Heart right ventricle (tissue), 16 donors: Measurements from ENCODE around the gene USP32. TPM values are rescaled to one million over a fixed set of nuclear protein-coding genes. Genes with fewer than 3 reads are reported as not detected.
"Not testable (repeated sequence)": the region's sequence is repeated elsewhere in the genome, so short reads cannot be mapped to it uniquely, and the experiment has no call there.

ENCODE experiments used
- ATAC-seq, 8 donors: fragments of 200-7000 bp; cut with Tn5 transposase; one replicate each; pipeline ENCODE4 v1.9.1; 2020; ENCODE audit warnings: mild to moderate bottlenecking in 8 of 8, moderate library complexity in 8 of 8, moderate number of reproducible peaks in 1 of 8
- DNase-seq, 2 donors: peaks; one replicate each; pipeline ENCODE4 v3.0.0-alpha.2; 2020
- H3K27ac ChIP-seq, 10 donors: fragments of 200-600 bp; sonication (generic) in 2 of 10; one replicate each; pipeline versions ENCODE4 v1.5.0 to v1.8.0; 2020 to 2022; ENCODE audit warnings: mild to moderate bottlenecking in 3 of 10
- H3K27me3 ChIP-seq, 7 donors: fragments of 200-600 bp; one replicate each; pipeline ENCODE4 v1.8.0; 2021 to 2022; ENCODE audit warnings: mild to moderate bottlenecking in 2 of 7
- H3K36me3 ChIP-seq, 9 donors: fragments of 200-600 bp; sonication (generic) in 1 of 9; one replicate each; pipeline versions ENCODE4 v1.5.0 to v1.8.0; 2020 to 2022; ENCODE audit warnings: mild to moderate bottlenecking in 2 of 9
- H3K4me1 ChIP-seq, 9 donors: fragments of 200-600 bp; sonication (generic) in 1 of 9; one replicate each; pipeline versions ENCODE4 v1.5.0 to v1.8.0; 2020 to 2022; ENCODE audit warnings: mild to moderate bottlenecking in 4 of 9
- H3K4me3 ChIP-seq, 10 donors: fragments of 200-600 bp; sonication (generic) in 2 of 10; one replicate each; pipeline versions ENCODE4 v1.5.0 to v1.8.0; 2020 to 2022; ENCODE audit warnings: mild to moderate bottlenecking in 7 of 10, moderate library complexity in 2 of 10
- H3K9me3 ChIP-seq, 11 donors: fragments of 200-600 bp in 10 of 11; sonication (generic) in 2 of 11; one replicate each; pipeline versions ENCODE4 v1.5.0 to v1.8.0; 2013 to 2022; ENCODE audit warnings: mild to moderate bottlenecking in 2 of 11, control low read depth in 1 of 11, moderate library complexity in 1 of 11
- WGBS, 2 donors: extraction: QIAGEN DNeasy Blood & Tissue Kit; methylation state at CpG; one replicate each; pipeline ENCODE4 v1.1.7; 2013; ENCODE audit warnings: inconsistent platforms in 1 of 2; 5-methylcytosine and 5-hydroxymethylcytosine counted together
- intact Hi-C, 10 donors: fragments of 100-400 bp; cut with DNase I; formaldehyde crosslinking; loops; one replicate each; pipeline versions ENCODE4 v1.11.1 to v1.14.2; 2022
- polyA plus RNA-seq, 2 donors: library from polyadenylated mRNA; stranded (reverse); fragments of 200-250 nt; gene quantifications; one replicate each; pipeline ENCODE4 v1.2.3, GENCODE V29; 2013
- total RNA-seq, 10 donors: library from RNA; stranded (reverse); fragmentation: NEBNext Ultra II Directional in 3 of 10; extraction: Animal tissue kit (Norgen Biotek cat#: 25700) in 3 of 10; gene quantifications; one replicate each; pipeline versions ENCODE4 v1.2.1 to v1.2.4, GENCODE V29; 2021 to 2023
- TF ChIP-seq, protein P1 (sequence below), 9 donors: fragments of 200-600 bp; sonication (generic) in 2 of 9; IDR thresholded peaks; one replicate each; pipeline versions ENCODE4 v1.5.0 to v1.8.0; 2021 to 2022; ENCODE audit warnings: antibody characterized with exemption in 9 of 9, mild to moderate bottlenecking in 5 of 9, moderate library complexity in 1 of 9
- donor health status: Arrhythmogenic right ventricular cardiomyopathy.
- donor health status: ischemic (EF 13 %, LVEDD 7.1; RV severe dilation, severe dysfunction).
- donor health status: healthy with polysubstance abuse.
- donor health status: DM: no; HTN: yes; CAD: no.
- donor health status: DM: no; HTN: no; CAD: no.
- donor health status: ischemic (EF 25% LVEDD 6.9; RV normal size, moderate dysfunction).
- donor health status: ischemic (EF 25% LVEDD 5.7; RV mildly dilated, moderate dysfunction).
- donor health status: healthy.
- donor health status: DM: yes; HTN: yes; CAD: no.
- donor health status: Ischemic cardiomyopathy.
- donor health status: ischemic (EF 35%, LVEDD 5.7; RV mildly dilated, moderate dysfunction).
- donor health status: nonischemic (EF 11% LVEDD 7.7; RV severe dilation, severe dysfunction).
- donor health status: DM: yes; HTN: yes; CAD: no.
- donor health status: PGD.
- donor health status: ischemic (EF 29% LVEDD 5.4; RV normal size, mild dysfunction).
- donor health status: nonischemic (EF 23%, LVEDD 6.1; RV moderate dilation, normal function).

The USP32 gene
- total and polyA plus RNA-seq, 12 donors: 13.3 to 38.6 (median 29.3) TPM

DNA sequence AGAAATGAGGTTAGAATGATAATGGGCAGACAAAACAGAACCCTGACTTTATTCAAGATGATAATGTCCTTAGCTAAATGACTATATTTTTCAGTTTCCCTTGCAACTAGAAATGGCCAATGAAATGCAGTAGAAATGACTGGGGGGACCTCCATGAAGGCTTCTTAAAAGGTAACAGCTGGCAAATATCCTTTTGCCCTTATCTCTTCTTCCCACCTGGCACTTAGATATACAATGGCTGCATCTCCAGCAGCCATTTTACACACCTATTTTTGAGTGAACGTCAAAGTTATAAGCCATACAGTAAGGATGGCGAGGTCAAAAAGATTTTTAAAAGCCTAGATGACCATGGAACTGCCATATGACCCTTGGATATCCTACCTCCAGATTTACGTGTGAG is 39.9 kb downstream of the USP32 start:
- intact Hi-C loops: no loop called here
- WGBS, 2 donors: 93 to 94% methylated on average over 3 of the region's 3 CpGs
- peaks cover 0 to 4% (median 0%) of the 10 kb centered on the region in 11 donors for H3K9me3 ChIP-seq
- DNase-seq (no peak), ATAC-seq (no peak)
- H3K4me3 ChIP-seq: no peak overlapping the region
- no peaks in the 10 kb centered on the region for H3K27me3 ChIP-seq
- no peaks in the 10 kb centered on the region for H3K36me3 ChIP-seq
- TF ChIP-seq, protein P1, sequence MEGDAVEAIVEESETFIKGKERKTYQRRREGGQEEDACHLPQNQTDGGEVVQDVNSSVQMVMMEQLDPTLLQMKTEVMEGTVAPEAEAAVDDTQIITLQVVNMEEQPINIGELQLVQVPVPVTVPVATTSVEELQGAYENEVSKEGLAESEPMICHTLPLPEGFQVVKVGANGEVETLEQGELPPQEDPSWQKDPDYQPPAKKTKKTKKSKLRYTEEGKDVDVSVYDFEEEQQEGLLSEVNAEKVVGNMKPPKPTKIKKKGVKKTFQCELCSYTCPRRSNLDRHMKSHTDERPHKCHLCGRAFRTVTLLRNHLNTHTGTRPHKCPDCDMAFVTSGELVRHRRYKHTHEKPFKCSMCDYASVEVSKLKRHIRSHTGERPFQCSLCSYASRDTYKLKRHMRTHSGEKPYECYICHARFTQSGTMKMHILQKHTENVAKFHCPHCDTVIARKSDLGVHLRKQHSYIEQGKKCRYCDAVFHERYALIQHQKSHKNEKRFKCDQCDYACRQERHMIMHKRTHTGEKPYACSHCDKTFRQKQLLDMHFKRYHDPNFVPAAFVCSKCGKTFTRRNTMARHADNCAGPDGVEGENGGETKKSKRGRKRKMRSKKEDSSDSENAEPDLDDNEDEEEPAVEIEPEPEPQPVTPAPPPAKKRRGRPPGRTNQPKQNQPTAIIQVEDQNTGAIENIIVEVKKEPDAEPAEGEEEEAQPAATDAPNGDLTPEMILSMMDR (IDR thresholded peaks at IDR 0.05): no peak
- no peak overlapping the region for H3K27ac ChIP-seq
- peaks cover 0 to 23% (median 11%) of the 10 kb centered on the region in 9 donors for H3K4me1 ChIP-seq

DNA sequence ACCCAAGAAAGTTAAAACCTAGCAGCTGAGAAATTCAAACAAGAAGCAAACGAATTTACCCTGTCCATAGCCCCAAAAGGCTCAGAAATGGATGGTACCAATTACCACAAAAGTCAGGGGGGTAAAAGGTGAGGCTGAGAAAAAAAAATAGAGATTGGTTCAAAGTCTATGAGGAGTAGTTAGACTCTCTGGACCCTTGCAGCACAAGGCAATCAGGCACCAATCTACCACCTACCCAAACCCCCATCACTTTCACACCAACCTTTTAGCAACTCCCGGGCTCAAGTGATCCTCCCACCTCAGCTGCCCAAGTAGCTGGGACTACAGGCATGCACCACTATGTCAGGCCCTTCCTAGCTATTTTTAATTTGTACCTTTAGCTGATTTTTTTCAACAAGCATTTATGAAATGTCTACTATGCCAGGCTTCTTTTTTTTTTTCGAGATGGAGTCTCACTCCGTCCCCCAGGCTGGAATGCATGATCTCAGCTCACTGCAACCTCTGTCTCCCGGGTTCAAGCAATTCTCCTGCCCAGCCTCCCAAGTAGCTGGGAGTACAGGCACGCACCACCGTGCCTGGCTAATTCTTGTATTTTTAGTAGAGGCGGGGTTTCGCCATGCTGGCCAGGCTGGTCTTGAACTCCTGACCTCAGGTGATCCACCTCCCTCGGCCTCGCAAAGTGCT is 40.8 kb downstream of the USP32 start:
- Histone ChIP-seq H3K36me3 (no peaks in the 10 kb centered on the region), H3K27me3 (no peaks in the 10 kb centered on the region), H3K27ac (no peak overlapping the region), H3K9me3 (peaks cover 0 to 1% (median 0%) of the 10 kb centered on the region in 11 donors), H3K4me1 (peaks cover 0 to 23% (median 9%) of the 10 kb centered on the region in 9 donors), H3K4me3 (no peak overlapping the region)
- DNase-seq (no peak), ATAC-seq (no peak)
- TF ChIP-seq, protein P1 (IDR thresholded peaks at IDR 0.05): no peak
- intact Hi-C loops: no loop called here
- 83% methylated on average over 11 of the region's 11 CpGs for WGBS, 2 donors

DNA sequence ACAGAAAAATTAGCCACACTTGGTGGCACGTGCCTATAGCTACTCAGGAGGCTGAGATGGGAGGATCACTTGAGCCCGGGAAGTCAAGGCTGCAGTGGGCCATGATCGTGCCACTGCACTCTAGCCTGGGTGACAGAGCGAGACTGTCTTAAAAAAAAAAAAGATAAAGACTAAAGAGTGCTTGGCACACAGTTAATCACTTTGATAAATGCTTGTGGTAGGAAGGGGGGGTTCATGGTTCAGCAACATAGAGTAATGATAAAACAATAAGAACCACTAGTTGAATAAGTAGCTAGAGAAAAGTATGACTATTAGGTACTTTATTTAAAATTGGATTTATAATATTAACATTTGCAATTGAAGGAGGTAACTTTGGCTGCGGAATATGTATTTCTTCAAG is 43.3 kb downstream of the USP32 start:
- ATAC-seq: no peak
- Histone ChIP-seq H3K4me1 (peaks cover 0 to 7% (median 0%) of the 10 kb centered on the region in 9 donors), H3K9me3 (no peaks in the 10 kb centered on the region), H3K36me3 (peaks cover 0 to 19% (median 7%) of the 10 kb centered on the region in 9 donors), H3K4me3 (no peak overlapping the region), H3K27ac (no peak overlapping the region), H3K27me3 (no peaks in the 10 kb centered on the region)
- TF ChIP-seq, protein P1 (IDR thresholded peaks at IDR 0.05): no peak
- no peak for DNase-seq
- 98% methylated on average over 5 of the region's 5 CpGs for WGBS, 2 donors
- intact Hi-C loops: no loop called here

DNA sequence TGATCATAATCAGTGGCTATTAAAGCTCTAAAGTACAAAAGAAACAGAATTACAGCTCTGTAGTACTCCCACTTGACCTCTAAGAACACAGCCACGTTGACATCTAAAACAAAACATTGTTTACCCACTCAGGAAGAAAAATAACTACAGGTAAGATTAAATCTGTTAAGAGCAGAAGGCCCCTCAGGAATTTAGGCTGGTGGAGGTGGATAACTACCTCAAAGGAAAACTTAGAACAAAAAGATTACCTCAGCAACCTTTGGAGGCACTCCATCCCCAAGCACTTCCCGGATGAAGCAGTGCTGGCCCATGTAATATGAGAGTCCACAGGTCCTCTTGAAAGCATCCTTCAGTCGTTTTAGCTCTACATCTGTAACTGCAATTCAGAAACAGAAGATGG is 46.7 kb downstream of the USP32 start:
- no peak overlapping the region for H3K27ac ChIP-seq
- DNase-seq (no peak), ATAC-seq (no peak)
- H3K36me3 ChIP-seq: peaks cover 0 to 47% (median 8%) of the 10 kb centered on the region in 9 donors
- no peaks in the 10 kb centered on the region for H3K27me3 ChIP-seq
- H3K4me1 ChIP-seq: no peaks in the 10 kb centered on the region
- intact Hi-C loops: no loop called here
- H3K9me3 ChIP-seq: no peaks in the 10 kb centered on the region
- TF ChIP-seq, protein P1 (IDR thresholded peaks at IDR 0.05): no peak
- WGBS, 2 donors: 73 to 74% methylated on average over 3 of the region's 3 CpGs
- no peak overlapping the region for H3K4me3 ChIP-seq

DNA sequence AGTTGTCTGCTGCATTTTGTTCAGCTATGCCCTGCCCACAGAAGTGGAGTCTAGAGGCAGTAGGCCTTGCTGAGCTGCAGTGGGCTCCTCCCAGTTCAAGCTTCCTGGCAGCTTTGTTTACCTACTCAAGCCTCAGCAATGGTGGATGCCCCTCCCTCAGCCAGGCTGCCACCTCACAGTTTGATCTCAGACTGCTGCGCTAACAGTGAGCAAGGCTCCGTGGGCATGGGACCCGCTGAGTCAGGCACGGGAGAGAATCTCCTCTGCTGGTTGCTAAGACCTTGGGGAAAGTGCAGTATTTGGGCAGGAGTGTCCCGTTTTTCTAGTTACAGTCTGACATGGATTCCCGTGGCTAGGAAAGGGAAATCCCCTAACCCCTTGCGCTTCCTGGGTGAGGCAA is 49.4 kb downstream of the USP32 start:
- intact Hi-C loops, H3K9me3 ChIP-seq, H3K27me3 ChIP-seq, H3K4me1 ChIP-seq, H3K4me3 ChIP-seq, ATAC-seq, H3K27ac ChIP-seq, DNase-seq: not testable (repeated sequence)
- H3K36me3 ChIP-seq: peaks cover 0 to 60% (median 8%) of the 10 kb centered on the region in 9 donors
- WGBS, 2 donors: 91 to 94% methylated on average over 7 of the region's 7 CpGs
